Measurements from ENCODE around the gene KLK6. TPM values are rescaled to one million over a fixed set of nuclear protein-coding genes. Genes with fewer than 3 reads are reported as not detected.
"Not testable (repeated sequence)": the region's sequence is repeated elsewhere in the genome, so short reads cannot be mapped to it uniquely, and the experiment has no call there.

The KLK6 gene
- total RNA-seq, 1 experiment from 2014 or later = not detected

DNA sequence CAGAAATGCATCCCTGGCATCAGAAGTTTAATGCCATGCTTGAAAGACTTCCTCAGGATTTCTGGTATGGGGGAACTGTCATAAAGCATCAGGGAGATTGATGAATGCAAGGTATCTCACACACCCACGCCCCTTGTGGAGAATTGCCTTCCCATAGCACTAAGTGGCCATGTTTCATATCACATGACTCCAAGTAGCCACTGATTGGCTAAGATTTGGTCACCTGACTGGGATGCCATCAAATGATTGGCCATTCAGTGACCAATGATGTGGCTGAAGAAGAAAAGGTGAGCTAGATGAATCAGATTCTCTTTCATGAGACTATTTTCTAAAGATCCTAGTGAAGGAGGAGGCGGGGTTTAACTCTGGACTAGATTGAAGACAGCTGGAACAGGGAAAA lies 24.7 kb upstream of the KLK6 start:
- DNase-seq (ENCODE audit: low read depth) = no peak

DNA sequence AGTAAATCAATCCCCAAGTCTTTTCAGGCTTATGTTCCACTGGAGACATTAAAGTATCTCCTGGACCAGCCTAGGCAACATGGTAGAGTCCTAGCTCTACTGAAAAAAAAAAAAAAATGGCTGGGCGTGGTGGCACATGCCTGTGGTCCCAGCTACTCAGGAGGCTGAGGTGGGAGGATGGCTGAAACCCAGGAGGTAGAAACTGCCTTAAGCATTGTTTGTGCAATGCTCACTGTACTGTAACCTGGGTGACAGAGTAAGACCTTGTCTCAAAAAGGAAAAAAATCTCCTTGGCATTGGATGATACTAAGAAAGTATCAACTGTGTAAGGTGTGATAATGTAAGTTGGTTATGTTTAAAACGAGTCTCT lies 23.3 kb upstream of the KLK6 start:
- DNase-seq (ENCODE audit: low read depth) = no peak

DNA sequence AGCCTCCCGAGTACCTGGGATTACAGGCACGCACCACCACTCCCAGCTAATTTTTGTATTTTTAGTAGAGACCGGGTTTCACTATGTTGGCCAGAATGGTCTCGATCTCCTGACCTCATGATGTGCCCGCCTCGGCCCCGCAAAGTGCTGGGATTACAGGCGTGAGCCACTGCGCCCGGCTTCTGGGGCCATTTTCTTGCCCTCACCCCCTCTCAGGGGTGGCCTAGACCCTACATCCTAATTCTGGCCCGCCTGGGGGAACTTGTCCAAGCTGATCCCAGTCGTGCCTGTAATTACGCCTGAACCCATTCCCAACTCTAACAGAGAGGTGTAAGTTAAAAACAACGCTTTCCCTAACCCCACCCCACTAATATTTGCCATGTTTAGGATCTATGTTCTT lies 15.0 kb upstream of the KLK6 start:
- not testable (repeated sequence) for DNase-seq (ENCODE audit: low read depth)

DNA sequence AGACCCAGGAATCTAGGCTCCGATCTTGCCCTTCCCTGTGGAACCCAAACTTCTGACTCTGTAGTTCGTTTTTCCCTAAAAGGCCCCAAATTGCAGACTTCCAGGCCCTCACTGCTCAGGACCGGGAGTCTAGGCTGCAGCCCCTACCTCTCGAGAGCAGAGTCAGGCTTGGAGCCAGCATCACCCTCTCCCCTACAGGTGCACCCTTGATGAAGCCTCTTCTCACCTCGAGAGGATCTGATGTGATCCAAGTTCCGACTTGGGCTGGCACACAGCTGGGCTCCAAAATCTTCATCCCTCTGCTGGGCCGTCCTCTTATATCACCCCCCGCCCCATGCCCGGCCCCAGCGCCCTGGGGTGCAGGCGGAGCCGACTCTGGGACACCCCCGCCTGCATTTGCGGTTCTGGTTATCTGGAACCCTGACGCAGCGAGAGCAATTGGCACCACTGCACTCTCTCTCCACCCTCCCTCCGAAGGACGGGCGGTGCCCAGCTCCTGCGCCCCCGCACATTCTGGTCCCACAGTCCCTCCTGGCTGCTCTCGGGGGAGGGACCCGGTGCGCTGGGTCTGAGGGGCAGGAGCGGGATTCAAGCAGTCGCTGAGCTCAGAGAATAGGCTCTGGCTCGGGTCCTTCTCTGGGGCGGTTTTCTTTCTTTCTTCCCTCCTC lies 14.4 kb upstream of the KLK6 start, which contains the start of gene KLK7:
Gene KLK7 (minus strand): TSS at position 293 of the 668 bp plus-strand sequence. CDS start 1,518 bp downstream, outside the sequence.
- no peak for DNase-seq (ENCODE audit: low read depth)

DNA sequence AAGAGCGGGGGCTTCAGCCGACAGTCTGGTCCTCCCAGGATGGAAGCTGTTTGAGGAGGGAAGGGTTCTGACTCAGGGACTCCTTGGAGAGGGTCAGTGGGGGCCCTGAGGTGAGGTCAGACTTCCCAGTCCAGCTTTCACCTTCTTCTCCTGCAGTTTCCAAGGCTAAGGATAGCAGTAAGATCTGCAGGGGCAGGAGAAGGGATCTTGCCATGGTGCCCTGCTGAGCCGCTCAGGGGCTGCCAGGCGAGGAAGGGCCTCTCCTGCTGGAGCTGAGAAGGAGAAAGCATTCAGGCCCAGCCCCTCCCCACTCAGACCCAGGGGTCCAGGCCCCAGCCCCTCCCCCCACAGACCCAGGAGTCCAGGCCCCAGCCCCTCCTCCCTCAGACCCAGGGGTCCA lies 12.8 kb upstream of the KLK6 start:
- DNase-seq (ENCODE audit: low read depth) = no peak

DNA sequence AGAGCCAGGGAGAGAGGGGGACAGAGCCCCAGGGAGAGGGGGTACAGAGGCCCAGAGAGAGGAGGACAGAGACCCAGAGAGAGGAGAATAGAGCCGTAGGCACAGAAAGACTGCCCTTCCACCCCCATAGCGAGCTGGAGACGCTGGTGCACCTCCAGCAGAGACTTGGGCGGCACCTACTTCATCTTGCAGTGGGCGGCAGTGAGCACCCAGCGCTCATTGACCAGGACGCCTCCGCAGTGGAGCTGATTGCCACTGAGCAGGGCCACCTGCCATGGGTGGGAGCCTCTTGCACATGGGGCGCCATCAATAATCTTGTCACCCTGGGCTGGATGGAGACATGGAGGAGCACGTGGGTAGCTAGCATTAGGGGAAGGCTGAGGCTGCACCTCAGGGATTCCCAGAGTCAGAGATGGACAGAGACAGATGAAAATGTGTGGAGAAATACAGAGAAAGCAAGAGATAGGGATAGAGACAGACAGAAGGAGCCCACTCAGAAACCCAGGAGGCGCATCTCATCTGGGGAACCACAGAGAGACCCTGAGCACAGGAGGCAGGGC lies 12.3 kb upstream of the KLK6 start:
- no peak for DNase-seq (ENCODE audit: low read depth)

DNA sequence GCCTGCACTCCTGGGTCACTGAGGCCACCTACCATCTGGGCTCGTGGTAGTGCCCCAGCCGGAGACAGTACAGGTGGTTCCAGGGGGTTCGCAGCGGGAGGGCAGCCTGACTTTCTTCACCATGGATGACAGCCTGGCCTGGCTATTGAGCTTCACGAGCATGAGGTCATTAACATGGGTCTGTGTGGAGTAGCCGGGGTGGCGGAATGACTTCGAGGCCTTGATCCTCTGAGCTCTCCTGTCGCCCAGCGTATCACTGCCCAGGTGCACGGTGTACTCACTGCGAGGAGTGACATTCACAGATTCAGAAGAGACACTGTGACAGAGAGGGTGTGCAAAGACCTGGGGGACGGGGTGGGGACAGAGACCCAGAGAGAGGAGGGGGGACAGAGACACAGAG lies 10.8 kb upstream of the KLK6 start:
- no peak for DNase-seq (ENCODE audit: low read depth)

DNA sequence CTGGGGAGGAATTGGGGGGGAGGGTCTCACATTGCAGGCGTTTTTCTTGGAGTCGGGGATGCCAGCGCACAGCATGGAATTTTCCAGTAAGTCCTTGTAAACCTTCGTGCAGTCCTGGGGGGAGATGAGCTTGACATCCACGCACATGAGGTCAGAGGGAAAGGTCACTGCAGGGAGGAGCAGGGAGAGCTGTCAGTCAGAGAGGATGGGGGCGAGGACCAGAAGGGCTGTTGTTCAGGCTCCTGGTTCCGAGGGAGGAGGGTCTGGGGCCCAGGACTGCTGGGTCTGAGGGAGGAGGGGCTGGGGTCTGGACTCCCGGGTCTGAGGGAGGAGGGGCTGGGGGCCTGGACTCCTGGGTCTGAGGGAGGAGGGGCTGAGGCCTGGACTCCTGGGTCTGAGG lies 10.4 kb upstream of the KLK6 start:
- DNase-seq (ENCODE audit: low read depth) = no peak

DNA sequence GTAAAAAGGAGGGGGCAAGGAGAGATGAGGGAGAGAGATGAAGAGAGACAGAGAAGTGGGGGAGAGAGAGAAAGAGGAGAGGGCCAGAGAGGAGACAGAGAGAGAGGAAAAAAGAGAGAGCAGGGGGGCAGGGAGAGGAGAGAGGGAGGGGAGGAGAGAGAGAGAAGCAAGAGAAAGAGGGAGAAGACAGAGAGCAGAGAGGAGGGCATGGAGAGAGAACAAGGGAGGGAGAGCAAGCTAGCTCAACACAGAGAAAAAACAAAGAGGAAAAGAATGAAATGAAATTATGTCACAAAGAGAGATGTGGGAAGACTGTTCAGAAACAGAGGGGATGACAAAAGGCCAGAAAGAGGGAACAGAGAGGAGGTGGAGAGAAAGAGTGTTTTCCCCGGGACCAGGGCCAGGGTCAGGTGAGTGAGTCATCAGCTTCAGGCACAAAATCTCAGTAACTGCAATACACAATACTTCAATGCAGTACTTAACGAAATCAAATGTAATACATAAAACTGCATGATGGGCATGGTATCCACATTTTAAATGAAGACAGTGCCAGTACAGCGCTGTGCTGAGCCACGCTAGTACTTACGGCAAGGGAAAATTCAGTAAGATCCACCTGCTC lies 9.5 kb upstream of the KLK6 start:
- no peak for DNase-seq (ENCODE audit: low read depth)

DNA sequence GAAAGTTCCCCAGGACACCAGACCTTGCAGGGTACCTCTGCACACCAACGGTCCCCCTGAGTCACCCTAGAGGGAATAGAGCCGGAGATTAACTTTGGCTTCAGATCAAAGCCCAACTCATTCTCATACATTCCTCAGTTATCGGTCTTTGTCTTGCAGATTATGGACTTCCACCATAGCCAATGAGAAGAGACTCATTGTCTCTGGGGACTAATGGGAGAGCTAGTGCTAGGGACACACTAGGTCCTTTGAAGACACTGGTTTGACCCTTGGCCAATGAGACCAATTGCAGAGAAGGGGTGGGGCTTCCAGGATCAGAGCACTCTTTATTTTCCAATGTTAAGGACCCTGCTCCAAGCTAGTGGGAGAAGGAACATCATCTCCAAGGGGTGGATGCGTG lies 8.2 kb upstream of the KLK6 start:
- DNase-seq (ENCODE audit: low read depth) = no peak

DNA sequence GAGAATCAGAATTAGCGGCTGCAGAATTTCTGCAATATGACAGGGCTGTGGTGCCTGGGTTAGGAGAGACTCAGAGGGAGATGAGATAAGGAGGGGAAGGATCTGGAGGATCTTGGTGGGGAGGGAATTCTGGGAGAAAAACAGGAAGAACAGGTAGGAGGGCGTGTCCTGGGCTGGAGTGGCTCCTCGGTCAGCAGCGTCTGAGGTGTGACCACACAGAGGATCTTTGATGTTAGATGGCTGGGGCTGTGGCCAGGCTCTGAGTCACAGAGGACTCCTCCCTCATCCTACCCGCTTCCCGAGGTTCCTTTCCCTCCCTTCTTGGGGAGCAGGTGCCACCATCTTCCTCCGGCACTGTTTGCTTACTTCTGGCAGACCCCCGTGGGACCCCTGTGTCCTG lies 6.4 kb upstream of the KLK6 start:
- DNase-seq (ENCODE audit: low read depth) = no peak

DNA sequence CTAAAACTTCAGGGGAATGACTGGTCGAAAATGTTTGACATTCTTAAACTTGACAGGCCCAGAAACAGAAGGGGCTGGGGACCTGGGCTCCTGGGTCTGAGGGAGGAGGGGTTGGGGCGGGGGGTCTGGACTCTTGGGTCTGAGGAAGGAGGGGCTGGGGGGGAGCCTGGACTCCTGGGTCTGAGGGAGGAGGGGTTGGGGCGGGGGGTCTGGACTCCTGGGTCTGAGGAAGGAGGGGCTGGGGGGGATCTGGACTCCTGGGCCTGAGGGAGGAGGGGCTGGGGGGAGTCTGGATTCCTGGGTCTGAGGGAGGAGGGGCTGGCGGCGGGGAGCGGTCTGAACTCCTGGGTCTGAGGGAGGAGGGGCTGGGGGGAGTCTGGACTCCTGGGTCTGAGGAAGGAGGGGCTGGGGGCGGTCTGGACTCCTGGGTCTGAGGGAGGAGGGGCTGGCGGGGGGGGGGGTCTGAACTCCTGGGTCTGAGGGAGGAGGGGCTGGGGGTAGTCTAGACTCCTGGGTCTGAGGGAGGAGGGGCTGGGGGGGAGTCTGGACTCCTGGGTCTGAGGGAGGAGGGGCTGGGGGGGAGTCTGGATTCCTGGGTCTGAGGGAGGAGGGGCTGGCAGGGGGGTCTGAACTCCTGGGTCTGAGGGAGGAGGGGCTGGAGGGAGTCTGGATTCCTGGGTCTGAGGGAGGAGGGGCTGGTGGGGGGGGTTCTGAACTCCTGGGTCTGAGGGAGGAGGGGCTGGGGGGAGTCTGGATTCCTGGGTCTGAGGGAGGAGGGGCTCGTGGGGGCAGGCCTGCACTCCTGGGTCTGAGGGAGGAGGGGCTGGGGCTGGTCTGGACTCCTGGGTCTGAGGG lies 5.5 kb upstream of the KLK6 start:
- no peak for DNase-seq (ENCODE audit: low read depth)

DNA sequence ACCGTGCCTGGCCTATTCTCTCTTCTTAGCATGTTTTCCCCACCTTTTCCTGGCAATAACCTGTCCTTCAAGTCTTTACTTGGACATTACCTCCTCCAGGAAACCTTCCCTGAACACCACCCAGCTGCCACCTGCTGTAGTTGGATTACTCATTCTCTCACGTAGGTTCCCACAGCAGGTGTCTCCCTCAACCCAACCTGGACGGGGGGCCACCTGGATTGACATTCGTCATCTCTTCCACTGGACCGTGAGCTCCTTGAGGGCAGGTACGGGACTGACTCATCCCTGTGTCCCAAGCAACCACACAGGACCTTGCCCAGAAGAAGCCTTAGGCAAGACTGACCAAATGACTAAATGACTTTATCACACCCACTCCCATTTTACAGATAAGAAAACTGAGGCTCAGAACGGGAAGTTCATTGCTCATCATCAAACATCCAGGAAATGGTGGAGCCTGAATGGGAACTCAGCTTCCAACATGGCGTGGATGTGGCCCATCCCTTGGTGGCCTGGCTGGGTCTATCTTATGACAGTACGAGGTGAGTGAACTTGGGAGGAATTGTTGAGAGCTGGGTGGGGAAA lies 3.5 kb upstream of the KLK6 start:
- DNase-seq (ENCODE audit: low read depth) = no peak

DNA sequence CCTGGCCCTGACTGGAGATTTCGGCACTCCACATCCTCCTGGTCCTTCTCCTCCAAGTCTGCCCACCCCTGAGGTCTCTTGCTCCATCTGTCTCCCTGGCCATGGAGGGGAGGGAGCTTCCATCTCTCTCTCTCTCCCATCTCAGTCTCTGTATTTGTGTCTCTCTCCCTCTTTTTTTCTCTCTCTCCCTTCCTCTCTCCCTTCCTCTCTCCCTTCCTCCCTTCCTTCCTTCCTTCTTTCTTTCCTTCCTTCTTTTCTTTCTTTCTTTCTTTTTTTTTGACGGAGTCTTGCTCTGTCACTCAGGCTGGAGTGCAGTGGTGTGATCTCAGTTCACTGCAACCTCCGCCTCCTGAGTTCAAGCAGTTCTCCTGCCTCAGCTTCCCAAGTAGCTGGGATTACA lies 419 bp upstream of the KLK6 start:
- DNase-seq (ENCODE audit: low read depth) = not testable (repeated sequence)

DNA sequence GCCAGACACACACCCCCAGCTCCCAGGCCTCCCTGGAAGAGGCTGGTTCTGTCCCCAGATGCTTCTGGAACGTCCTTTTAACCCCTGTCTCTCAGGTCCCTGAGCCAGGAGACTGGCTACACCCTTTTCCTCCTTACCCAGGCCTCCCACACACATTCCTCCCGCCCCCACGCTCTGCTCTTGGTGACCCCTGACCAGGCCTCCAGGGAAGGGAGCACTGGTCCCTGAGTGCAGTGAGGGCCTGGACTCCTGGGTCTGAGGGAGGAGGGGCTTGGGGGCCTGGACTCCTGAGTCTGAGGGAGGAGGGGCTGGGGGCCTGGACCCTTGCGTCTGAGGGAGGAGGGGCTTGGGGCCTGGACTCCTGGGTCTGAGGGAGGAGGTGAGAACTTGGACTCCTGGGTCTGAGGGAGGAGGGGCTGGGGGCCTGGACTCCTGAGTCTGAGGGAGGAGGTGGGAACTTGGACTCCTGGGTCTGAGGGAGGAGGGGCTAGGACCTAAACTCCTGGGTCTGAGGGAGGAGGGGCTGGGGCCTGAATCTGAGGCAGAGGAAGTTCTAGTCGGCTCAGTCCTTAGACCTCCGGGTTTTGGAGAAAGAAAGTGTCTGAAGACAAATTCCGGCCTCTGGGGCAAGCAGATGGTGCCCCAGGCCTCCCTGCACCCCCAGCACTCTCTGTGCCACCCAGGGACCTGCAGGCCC lies 527 bp downstream of the KLK6 start:
- DNase-seq (ENCODE audit: low read depth) = no peak

DNA sequence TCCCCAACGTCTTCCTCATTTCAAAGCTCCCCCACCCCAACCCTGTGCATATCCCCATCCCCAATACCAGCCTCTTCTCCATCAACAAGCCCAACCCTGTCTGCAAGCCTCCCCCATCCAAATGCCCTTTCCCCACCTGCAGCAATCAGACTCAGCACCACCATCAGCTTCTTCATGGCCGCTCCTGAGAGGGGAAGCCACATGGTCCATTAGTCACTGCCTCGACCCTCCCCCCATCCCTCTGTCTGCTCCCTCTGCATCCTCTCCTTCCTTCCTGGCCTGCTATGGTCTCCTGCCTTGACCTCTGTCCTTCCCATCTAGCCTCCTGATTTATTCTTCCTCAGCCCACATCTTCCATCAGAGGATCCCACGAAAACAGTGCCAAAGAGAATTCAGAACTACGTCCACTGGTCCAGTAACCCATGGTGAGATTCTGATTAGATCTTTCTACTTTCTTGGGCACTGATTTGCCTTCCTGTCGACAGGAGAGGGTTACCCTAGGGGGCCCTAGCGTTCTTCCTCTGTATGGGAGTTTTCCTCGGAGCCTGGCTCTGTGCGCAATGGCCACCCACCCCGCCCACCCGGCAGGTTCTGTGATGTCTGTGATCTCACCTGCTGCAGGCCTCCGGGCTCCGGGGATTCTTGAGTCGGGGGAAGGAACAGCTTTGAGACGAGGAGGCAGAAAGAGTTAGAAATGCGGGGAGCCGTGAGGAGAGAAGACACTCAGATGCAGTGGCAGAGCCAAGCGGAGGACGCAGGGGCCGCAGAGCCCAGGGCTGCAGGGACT lies 1.3 kb downstream of the KLK6 start:
- no peak for DNase-seq (ENCODE audit: low read depth)

DNA sequence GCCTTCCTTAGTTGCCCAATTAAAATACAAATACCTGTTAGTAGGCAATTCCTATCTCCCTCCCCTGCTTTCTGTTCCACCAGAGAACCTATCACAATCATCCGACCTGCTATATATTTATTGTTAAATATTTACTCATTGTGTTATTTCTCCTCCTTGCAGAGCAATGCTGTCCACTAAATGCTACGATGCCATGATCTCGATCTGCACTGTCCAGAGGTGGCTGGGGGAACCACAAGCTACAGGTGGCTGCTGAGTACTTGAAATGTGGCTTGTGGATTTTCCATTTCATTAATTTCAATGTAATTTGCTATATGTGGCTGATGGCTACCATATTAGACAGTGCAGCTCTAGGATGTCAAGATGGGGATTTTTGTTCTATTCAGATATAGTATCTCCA lies 5.1 kb downstream of the KLK6 start:
- no peak for DNase-seq (ENCODE audit: low read depth)

DNA sequence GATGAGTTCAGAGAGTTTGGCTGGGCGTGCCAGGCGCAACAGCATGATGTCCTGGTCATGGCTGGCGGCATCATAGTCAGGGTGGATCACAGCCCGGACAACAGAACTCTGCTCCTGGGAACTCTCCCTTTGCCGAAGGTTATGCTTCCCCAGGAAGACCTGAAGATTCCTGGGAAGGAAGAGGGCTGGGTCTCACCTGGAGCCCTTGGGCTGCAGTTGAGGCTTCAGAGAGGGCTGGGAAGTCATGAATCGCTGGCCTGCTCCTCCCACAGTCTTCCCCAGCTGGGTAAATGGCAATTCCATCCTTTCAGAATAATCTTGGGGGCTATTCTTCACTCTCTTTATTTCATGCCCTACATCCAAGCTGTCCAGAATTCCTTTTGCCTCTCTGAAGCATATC lies 6.0 kb downstream of the KLK6 start:
- DNase-seq (ENCODE audit: low read depth) = no peak

DNA sequence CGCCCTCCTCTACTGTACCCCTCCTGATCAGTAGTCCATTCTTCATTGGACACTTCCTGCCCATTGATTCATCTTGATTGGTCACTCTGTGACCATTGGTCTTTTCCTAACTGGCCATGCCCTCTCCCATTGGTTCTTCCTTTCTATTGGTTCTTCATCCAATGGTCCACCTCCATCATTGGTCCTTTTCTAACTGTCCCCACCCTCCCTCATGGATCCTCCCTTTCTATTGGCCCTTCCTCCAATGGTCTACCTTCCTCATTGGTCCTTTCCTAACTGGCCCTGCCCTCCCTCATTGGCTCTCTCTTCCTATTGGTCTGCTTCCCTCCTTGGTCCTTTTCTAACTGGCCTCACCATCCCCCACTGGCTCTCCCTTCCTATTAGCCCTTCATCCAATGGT lies 7.1 kb downstream of the KLK6 start:
- no peak for DNase-seq (ENCODE audit: low read depth)

DNA sequence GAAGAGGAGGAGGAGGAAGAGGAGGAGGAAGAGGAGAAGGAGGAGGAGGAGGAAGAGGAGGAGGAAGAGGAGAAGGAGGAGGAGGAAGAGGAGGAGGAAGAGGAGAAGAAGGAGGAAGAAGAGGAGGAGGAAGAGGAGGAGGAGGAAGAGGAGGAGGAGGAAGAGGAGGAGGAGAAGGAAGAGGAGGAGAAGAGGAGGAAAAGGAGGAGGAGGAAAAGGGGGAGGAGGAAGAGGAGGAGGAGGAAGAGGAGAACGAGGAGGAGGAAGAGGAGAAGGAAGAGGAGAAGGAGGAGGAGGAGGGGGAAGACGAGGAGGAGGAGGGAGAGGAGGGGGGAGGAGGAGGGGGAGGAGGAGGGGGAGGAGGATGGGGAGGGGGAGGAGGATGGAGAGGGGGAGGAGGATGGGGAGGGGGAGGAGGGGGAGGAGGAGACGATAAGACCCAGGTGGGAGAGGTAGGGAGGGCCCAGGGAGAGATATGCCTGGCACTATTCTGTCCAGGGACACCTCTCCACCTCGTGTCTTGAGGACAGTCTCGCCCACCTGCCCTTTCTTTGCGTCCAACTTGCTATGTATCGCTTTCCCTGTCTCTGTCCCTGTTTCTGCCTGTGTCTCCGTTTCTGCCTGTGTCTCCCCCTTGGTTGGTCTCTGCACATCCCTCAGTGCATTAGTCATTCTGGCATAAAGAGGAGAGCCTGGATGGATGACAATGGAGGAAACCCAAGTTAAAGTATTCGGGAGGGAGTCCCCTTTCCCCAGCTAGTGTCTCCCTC lies 9.5 kb downstream of the KLK6 start:
- peak; percentile 6 for DNase-seq (ENCODE audit: low read depth)
